NT2/D1 (cell line): ENCODE data around the gene NKAIN2.

ENCODE experiments used
- DNase-seq: peaks from one replicate; pipeline ENCODE4 v3.0.0-alpha.2; 2011; ENCODE audit warnings: low read depth, low spot score
- H3K27me3 ChIP-seq: 2 replicates; pipeline ENCODE4 v1.6.0; 2011; ENCODE audit warnings: mild to moderate bottlenecking; ENCODE audit not compliant: insufficient read length, insufficient read depth
- H3K36me3 ChIP-seq: 2 replicates; pipeline ENCODE4 v1.6.1; 2011; ENCODE audit warnings: mild to moderate bottlenecking, low read length, mixed read lengths; ENCODE audit not compliant: insufficient read depth, insufficient read length
- H3K4me1 ChIP-seq: 2 replicates; pipeline ENCODE4 v1.5.1; 2011; ENCODE audit not compliant: insufficient read depth, insufficient read length
- H3K4me3 ChIP-seq: 2 replicates; pipeline ENCODE4 v1.5.1; 2011; ENCODE audit warnings: low read depth; ENCODE audit not compliant: insufficient read length
- H3K9ac ChIP-seq: 2 replicates; pipeline ENCODE4 v1.6.0; 2011; ENCODE audit warnings: low read depth; ENCODE audit not compliant: insufficient read length
- H3K9me3 ChIP-seq: 2 replicates; pipeline ENCODE4 v1.5.1; 2011; ENCODE audit warnings: mild to moderate bottlenecking, low read length; ENCODE audit not compliant: insufficient read depth
- SUZ12 ChIP-seq: IDR thresholded peaks from 2 replicates; pipeline ENCODE4 v1.6.1; 2011; ENCODE audit not compliant: insufficient read length, insufficient read depth; ENCODE audit errors: extremely low read depth
- YY1 ChIP-seq: IDR thresholded peaks from 2 replicates; pipeline ENCODE4 v1.6.1; 2011; ENCODE audit not compliant: insufficient read length, insufficient read depth
- ZNF274 ChIP-seq: IDR thresholded peaks from 2 replicates; pipeline ENCODE4 v1.6.1; 2011; ENCODE audit warnings: mild to moderate bottlenecking, low read depth, low read length

NKAIN2 gene

DNA sequence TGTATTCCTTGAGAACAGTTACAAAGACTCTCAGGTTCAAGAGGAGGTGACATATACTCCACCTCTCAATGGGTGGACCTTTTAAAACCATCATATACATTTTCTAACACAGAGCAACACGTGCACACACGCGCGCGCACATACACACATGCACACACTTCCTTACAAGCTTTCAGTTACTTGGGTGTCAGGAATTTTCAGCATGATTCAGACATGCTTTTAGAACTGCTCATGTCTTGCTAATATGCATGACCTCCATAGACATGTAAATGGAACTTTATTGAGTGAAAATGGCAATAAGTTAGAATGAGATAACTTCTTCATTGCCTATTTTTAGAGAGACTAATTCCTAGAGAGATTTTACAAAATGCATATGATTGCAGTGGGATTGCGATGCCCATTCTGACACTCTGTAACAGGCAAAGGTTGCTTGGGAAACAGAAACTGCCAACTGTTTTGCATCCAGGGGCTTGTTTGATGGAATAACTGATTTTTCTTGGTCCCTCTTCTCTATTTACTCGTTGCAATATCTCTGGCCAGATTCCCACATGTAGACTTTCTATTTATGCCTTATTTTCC lies 627.2 kb downstream of the NKAIN2 start:
- no peaks in the 10 kb centered on the region for H3K9me3 ChIP-seq

DNA sequence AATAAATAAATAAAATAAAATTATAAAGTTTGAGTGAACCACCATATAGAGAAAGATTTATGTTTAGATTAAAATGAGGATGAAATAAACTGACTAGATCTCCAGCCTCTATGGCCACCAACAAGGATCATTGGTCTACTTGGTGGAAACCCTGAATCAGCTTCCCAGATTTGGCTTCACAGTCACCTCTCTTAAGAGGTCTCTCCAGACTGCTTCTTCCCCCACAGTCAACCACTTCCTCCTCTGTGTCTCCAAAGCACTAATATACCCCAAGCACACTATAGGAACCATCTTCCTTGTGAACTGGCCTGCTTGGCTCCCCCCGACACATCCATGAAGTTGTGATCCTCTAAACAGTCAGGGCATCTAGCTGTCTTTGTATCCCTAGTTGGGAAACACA lies 629.0 kb downstream of the NKAIN2 start:
- H3K9me3 ChIP-seq = no peaks in the 10 kb centered on the region
- H3K4me3 ChIP-seq = no peak overlapping the region
- no peak for TF ChIP-seq SUZ12
- no peak for TF ChIP-seq YY1
- no peak for TF ChIP-seq ZNF274
- H3K36me3 ChIP-seq = no peaks in the 10 kb centered on the region
- no peaks in the 10 kb centered on the region for H3K27me3 ChIP-seq
- H3K4me1 ChIP-seq = no peaks in the 10 kb centered on the region
- no peak overlapping the region for H3K9ac ChIP-seq
- no peak for DNase-seq

More for the DNA sequence above, 627.2 kb downstream of the NKAIN2 start:
- H3K4me3 ChIP-seq = no peak overlapping the region
- no peak overlapping the region for H3K9ac ChIP-seq
- no peaks in the 10 kb centered on the region for H3K27me3 ChIP-seq
- no peak for TF ChIP-seq YY1
- no peak for TF ChIP-seq SUZ12
- TF ChIP-seq ZNF274 = no peak
- DNase-seq = no peak
- no peaks in the 10 kb centered on the region for H3K4me1 ChIP-seq
- no peaks in the 10 kb centered on the region for H3K36me3 ChIP-seq

DNA sequence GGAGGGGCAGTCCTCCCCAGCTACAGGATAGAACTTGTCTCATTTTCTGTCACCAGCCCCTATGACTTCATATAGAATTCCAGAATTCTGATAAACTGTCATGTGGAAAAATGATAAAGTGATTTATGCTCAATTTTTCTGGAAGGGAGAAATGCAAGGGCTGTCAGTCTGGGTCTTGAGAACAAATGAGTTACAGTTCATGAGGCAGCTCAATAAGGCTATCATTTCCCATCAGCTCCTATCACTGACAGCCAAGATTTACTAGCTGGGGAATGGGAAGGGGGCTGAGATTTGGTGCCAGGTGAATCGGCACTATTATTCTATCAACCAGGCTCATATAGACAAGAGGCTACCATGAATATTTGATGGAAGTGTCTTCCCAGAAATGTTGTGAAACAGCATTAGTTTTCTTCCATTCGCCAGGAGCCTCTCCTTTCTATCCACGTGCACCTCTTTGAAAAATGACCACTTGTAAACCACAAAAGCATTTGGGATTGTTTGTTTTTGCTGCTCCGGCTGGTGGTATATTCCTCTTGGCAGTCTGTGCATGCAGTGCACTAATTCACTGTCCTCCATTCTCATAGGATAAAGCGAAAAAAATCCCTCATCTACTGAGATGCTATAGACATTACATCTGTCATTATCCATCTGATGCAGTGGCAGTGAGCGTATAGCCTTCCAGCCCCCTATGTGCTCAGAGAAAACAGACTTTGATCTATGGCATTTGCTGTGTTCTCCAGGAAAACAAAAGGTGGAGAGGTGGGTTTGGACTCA lies 629.9 kb downstream of the NKAIN2 start:
- Histone ChIP-seq H3K4me1 (no peaks in the 10 kb centered on the region), H3K9ac (no peak overlapping the region), H3K4me3 (no peak overlapping the region), H3K27me3 (no peaks in the 10 kb centered on the region), H3K36me3 (no peaks in the 10 kb centered on the region), H3K9me3 (no peaks in the 10 kb centered on the region)
- TF ChIP-seq YY1 (no peak), SUZ12 (no peak), ZNF274 (no peak)
- DNase-seq = no peak

DNA sequence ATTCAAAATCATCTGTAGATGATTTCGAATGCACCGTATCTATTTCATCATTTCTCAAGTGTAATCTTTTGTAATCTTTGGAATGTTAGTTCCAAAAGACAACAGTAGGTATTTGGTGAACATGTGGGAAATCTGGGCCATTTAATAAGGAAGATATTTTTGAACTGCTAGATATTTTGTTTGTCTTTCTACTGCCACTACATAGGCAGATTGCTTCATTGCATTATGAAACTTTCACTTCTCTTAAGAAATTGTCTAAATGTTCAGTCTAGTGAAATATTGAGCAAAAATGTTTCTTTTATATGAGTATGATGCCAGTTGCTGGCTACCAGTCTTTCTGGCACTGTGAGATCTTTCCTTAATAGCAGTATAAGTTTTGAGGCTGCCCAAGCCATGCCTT lies 630.8 kb downstream of the NKAIN2 start:
- TF ChIP-seq ZNF274 (no peak), YY1 (no peak), SUZ12 (no peak)
- Histone ChIP-seq H3K9ac (no peak overlapping the region), H3K36me3 (no peaks in the 10 kb centered on the region), H3K9me3 (no peaks in the 10 kb centered on the region), H3K4me1 (no peaks in the 10 kb centered on the region), H3K4me3 (no peak overlapping the region), H3K27me3 (no peaks in the 10 kb centered on the region)
- DNase-seq = no peak

DNA sequence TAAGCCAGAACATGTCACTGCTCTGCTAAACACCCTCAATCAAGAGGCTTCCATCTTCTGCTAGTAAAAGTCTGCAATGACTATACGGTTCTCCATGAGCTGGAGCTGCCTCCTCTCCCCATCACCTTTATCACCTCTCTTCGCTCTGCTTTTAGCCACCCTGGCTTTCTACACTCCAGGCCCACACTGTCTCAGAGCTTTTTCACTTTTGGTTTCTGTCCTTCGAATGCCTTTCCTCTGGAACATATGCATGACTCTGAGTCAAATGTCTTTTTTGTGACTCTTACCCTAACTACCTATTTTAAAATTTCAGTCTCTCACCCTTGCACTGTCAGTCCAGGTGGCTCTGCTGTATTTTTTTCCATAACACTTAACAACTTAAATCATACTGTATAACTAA lies 633.1 kb downstream of the NKAIN2 start:
- Histone ChIP-seq H3K9me3 (no peaks in the 10 kb centered on the region), H3K4me1 (no peaks in the 10 kb centered on the region), H3K27me3 (no peaks in the 10 kb centered on the region), H3K4me3 (no peak overlapping the region), H3K36me3 (no peaks in the 10 kb centered on the region), H3K9ac (no peak overlapping the region)
- TF ChIP-seq SUZ12 (no peak), YY1 (no peak), ZNF274 (no peak)
- no peak for DNase-seq

DNA sequence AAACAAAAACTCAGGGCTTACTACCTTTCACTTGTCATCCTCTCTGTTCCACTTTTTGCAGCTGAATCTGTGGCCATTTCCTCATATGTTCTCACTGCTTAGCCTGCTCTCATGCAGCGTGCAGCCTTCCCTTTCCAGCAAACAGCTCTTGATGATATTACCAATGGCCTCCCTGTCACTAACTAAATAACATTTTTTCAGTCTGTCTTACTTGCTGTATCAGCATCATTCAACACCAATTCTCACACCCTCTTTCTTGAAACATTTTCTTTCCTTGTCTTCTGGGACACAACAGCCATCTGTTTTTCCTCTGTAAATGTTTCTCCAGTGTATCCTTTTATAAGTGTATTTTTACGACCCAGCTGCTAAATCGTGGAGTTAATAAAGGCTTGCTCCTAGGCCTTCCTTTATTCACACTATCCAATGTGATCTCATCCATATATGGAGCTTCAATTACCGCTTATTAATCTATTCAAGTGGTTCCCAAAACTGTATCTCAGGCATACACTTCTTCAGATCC lies 634.9 kb downstream of the NKAIN2 start:
- Histone ChIP-seq H3K27me3 (no peaks in the 10 kb centered on the region), H3K4me1 (no peaks in the 10 kb centered on the region), H3K36me3 (no peaks in the 10 kb centered on the region), H3K9me3 (no peaks in the 10 kb centered on the region), H3K9ac (no peak overlapping the region), H3K4me3 (no peak overlapping the region)
- DNase-seq = no peak
- no peak for TF ChIP-seq YY1
- TF ChIP-seq SUZ12 = no peak

DNA sequence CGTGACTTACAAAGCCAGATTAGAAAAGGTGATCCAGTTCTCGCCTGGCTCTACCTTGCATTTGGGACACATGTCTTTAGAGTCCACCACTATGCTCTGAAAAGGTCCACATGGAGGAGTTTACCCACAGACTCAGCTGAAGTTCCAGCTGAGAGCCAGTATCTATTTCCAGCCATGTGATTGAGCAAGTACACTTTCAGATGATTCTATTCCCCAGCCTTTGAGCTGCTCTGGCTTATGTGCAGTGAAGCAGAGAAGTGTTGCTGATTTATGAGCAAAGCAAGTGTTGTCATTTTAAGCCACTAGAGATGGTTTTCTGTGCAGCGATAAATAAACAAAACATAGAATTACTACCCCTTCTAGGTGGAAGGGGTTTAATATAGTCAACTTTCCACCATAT lies 637.8 kb downstream of the NKAIN2 start:
- no peak overlapping the region for H3K9ac ChIP-seq
- H3K36me3 ChIP-seq = no peaks in the 10 kb centered on the region
- H3K27me3 ChIP-seq = no peaks in the 10 kb centered on the region
- no peak for DNase-seq
- no peaks in the 10 kb centered on the region for H3K4me1 ChIP-seq
- TF ChIP-seq YY1 = no peak
- TF ChIP-seq ZNF274 = no peak
- no peak for TF ChIP-seq SUZ12
- H3K9me3 ChIP-seq = no peaks in the 10 kb centered on the region
- H3K4me3 ChIP-seq = no peak overlapping the region
